WTC11 (cell line): ENCODE measurements around the gene CDKL5. TPM values are rescaled to one million over a fixed set of nuclear protein-coding genes. Genes with fewer than 3 reads are reported as not detected.

Source experiments
- ATAC-seq: fragments of 200-7000 bp; cut with Tn5 transposase; 2 replicates; pipeline ENCODE4 v1.10.0; 2021; ENCODE audit warnings: mild to moderate bottlenecking, moderate library complexity
- CTCF ChIA-PET: fragments of 300-600 bp; sonication (Branson Sonifier 250); formaldehyde crosslinking; loops from one replicate; lab custom pipeline; 2021; ENCODE audit warnings: antibody characterized with exemption; lab: Charles Lee
- POLR2A ChIA-PET: fragments of 350-600 bp; sonication (Branson Sonifier 250); formaldehyde crosslinking; loops from one replicate; lab custom pipeline; 2021; ENCODE audit warnings: antibody characterized with exemption; lab: Charles Lee
- DNase-seq: peaks from one replicate; pipeline ENCODE4 v3.0.0; 2021; ENCODE audit warnings: low spot score
- H3K27ac Mint-ChIP-seq: 2 replicates; pipeline ENCODE4 v1.8.0; 2021; ENCODE audit warnings: mixed read lengths
- H3K27me3 Mint-ChIP-seq: 2 replicates; pipeline ENCODE4 v1.8.0; 2021; ENCODE audit warnings: low read depth, mild to moderate bottlenecking, moderate library complexity, mixed read lengths
- H3K36me3 Mint-ChIP-seq: 2 replicates; pipeline ENCODE4 v1.8.0; 2021; ENCODE audit warnings: mixed read lengths
- H3K4me1 Mint-ChIP-seq: 2 replicates; pipeline ENCODE4 v1.8.0; 2022; ENCODE audit warnings: mixed read lengths
- H3K4me3 Mint-ChIP-seq: 2 replicates; pipeline ENCODE4 v1.8.0; 2021; ENCODE audit warnings: mild to moderate bottlenecking, moderate library complexity, mixed read lengths
- H3K9me3 Mint-ChIP-seq: 2 replicates; pipeline ENCODE4 v1.8.0; 2021; ENCODE audit warnings: mixed read lengths
- AR ChIP-seq: fragments of 250-450 bp; sonication (Bioruptor Pico); IDR thresholded peaks from 2 replicates; pipeline ENCODE4 v1.9.0; 2021; ENCODE audit warnings: mild to moderate bottlenecking
- ATF1 ChIP-seq: sonication (generic); formaldehyde crosslinking; IDR thresholded peaks from 2 replicates; pipeline ENCODE4 v1.8.1; 2023; ENCODE audit warnings: mild to moderate bottlenecking, moderate library complexity, missing genetic modification reagents
- ESRRA ChIP-seq: sonication (generic); formaldehyde crosslinking; IDR thresholded peaks from 2 replicates; pipeline ENCODE4 v1.8.1; 2022; ENCODE audit warnings: mild to moderate bottlenecking, missing genetic modification reagents, borderline replicate concordance
- FOXP1 ChIP-seq: sonication (generic); formaldehyde crosslinking; IDR thresholded peaks from 2 replicates; pipeline ENCODE4 v1.8.0; 2022; ENCODE audit warnings: missing genetic modification reagents, mild to moderate bottlenecking, moderate library complexity, borderline replicate concordance
- HMGXB4 ChIP-seq: sonication (generic); formaldehyde crosslinking; IDR thresholded peaks from 2 replicates; pipeline ENCODE4 v1.8.1; 2023; ENCODE audit warnings: mild to moderate bottlenecking, moderate library complexity, missing genetic modification reagents
- JAZF1 ChIP-seq: fragments of 250-450 bp; sonication (Bioruptor Pico); IDR thresholded peaks from 2 replicates; pipeline ENCODE4 v1.9.0; 2021; ENCODE audit warnings: moderate library complexity, mild to moderate bottlenecking, inconsistent platforms
- PREB ChIP-seq: sonication (generic); formaldehyde crosslinking; IDR thresholded peaks from 2 replicates; pipeline ENCODE4 v1.8.1; 2022; ENCODE audit warnings: mild to moderate bottlenecking, missing genetic modification reagents, moderate library complexity, borderline replicate concordance
- RORB ChIP-seq: fragments of 250-450 bp; sonication (Bioruptor Pico); IDR thresholded peaks from 2 replicates; pipeline ENCODE4 v1.9.0; 2021; ENCODE audit warnings: mild to moderate bottlenecking
- SOX15 ChIP-seq: fragments of 250-450 bp; sonication (Bioruptor Pico); IDR thresholded peaks from 2 replicates; pipeline ENCODE4 v1.9.0; 2021; ENCODE audit warnings: mild to moderate bottlenecking
- USF1 ChIP-seq: sonication (generic); formaldehyde crosslinking; IDR thresholded peaks from 2 replicates; pipeline ENCODE4 v1.8.0; 2022; ENCODE audit warnings: mild to moderate bottlenecking, missing genetic modification reagents
- ZNF416 ChIP-seq: fragments of 250-450 bp; sonication (Bioruptor Pico); IDR thresholded peaks from 2 replicates; pipeline ENCODE4 v1.9.0; 2021; ENCODE audit warnings: mild to moderate bottlenecking, inconsistent platforms
- ZNF423 ChIP-seq: fragments of 250-450 bp; sonication (Bioruptor Pico); IDR thresholded peaks from 2 replicates; pipeline ENCODE4 v2.1.2; 2022; ENCODE audit warnings: mild to moderate bottlenecking, moderate library complexity
- ZSCAN18 ChIP-seq: fragments of 250-450 bp; sonication (Bioruptor Pico); IDR thresholded peaks from 2 replicates; pipeline ENCODE4 v2.1.2; 2022; ENCODE audit warnings: mild to moderate bottlenecking, moderate library complexity
- total RNA-seq: library from RNA; stranded (reverse); gene quantifications from 3 replicates; pipeline ENCODE4 v1.2.3, GENCODE V29; 2021
- TF ChIP-seq, protein P1 (sequence below): sonication (generic); formaldehyde crosslinking; IDR thresholded peaks from 2 replicates; pipeline ENCODE4 v1.8.0; 2022; ENCODE audit warnings: missing genetic modification reagents
- TF ChIP-seq, protein P2 (sequence below): sonication (generic); formaldehyde crosslinking; IDR thresholded peaks from 2 replicates; pipeline ENCODE4 v1.8.1; 2023; ENCODE audit warnings: mild to moderate bottlenecking, missing genetic modification reagents, moderate library complexity
- TF ChIP-seq, protein P3 (sequence below): sonication (generic); formaldehyde crosslinking; IDR thresholded peaks from 2 replicates; pipeline ENCODE4 v1.8.0; 2022; ENCODE audit warnings: mild to moderate bottlenecking, missing genetic modification reagents

The CDKL5 gene
- total RNA-seq, 1 experiment from 2014 or later: 13.6 TPM

- TF ChIP-seq ESRRA (CRISPR knock-in tag) (no peak), ZSCAN18 (CRISPR knock-in tag) (no peak), RORB (CRISPR knock-in tag) (no peak), SOX15 (CRISPR knock-in tag) (no peak), ZNF416 (CRISPR knock-in tag) (no peak)
- TF ChIP-seq, protein P1, sequence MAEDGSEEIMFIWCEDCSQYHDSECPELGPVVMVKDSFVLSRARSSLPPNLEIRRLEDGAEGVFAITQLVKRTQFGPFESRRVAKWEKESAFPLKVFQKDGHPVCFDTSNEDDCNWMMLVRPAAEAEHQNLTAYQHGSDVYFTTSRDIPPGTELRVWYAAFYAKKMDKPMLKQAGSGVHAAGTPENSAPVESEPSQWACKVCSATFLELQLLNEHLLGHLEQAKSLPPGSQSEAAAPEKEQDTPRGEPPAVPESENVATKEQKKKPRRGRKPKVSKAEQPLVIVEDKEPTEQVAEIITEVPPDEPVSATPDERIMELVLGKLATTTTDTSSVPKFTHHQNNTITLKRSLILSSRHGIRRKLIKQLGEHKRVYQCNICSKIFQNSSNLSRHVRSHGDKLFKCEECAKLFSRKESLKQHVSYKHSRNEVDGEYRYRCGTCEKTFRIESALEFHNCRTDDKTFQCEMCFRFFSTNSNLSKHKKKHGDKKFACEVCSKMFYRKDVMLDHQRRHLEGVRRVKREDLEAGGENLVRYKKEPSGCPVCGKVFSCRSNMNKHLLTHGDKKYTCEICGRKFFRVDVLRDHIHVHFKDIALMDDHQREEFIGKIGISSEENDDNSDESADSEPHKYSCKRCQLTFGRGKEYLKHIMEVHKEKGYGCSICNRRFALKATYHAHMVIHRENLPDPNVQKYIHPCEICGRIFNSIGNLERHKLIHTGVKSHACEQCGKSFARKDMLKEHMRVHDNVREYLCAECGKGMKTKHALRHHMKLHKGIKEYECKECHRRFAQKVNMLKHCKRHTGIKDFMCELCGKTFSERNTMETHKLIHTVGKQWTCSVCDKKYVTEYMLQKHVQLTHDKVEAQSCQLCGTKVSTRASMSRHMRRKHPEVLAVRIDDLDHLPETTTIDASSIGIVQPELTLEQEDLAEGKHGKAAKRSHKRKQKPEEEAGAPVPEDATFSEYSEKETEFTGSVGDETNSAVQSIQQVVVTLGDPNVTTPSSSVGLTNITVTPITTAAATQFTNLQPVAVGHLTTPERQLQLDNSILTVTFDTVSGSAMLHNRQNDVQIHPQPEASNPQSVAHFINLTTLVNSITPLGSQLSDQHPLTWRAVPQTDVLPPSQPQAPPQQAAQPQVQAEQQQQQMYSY (CRISPR knock-in tag): no peak
- H3K36me3 Mint-ChIP-seq: no peaks in the 10 kb centered on the region
- H3K4me3 Mint-ChIP-seq: peak overlapping the region; percentile 47
These were observed 250.6 kb downstream of the CDKL5 start for GRCh38 chrX:18676050-18676449.

DNA sequence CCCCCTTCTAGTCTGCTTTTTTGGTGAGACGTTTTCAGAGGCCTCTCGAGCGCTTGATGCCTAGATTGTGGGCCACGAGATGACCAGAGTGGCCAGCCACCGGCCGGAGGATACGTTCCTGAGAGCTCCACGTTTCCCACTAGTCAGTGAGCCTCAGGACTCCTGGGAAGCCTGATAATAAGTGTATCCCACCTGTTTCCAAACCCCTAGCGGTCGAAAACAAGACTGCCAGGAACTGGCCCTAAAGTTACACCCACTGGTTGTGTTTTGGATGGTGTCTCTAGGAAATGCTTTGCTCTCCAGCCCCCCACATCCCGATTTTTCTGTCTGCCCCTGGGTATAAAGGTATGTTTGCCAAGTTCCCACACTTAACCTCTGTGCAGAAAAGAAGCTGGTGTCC lies 251.1 kb downstream of the CDKL5 start:
- H3K9me3 Mint-ChIP-seq: no peaks in the 10 kb centered on the region
- peak overlapping the region; percentile 47; the same call in 1 of the 2 replicates for H3K4me3 Mint-ChIP-seq
- DNase-seq: peak; percentile 39
- POLR2A ChIA-PET: interaction anchor here (1.4 kb wide), 1 partner anchor 252 kb away, joined by 3 read pairs; no protein-coding TSS in a partner anchor
- no peak overlapping the region for H3K27ac Mint-ChIP-seq
- peaks cover 11% of the 10 kb centered on the region for H3K4me1 Mint-ChIP-seq
- CTCF ChIA-PET: interaction anchor here (0.6 to 1.7 kb wide), 18 partner anchors 9 to 289 kb away, joined by 3 to 13 read pairs (median 3); partner anchors contain the start of gene CDKL5
- H3K27me3 Mint-ChIP-seq: no peaks in the 10 kb centered on the region
- ATAC-seq: peak; percentile 35
- H3K36me3 Mint-ChIP-seq: no peaks in the 10 kb centered on the region
- TF ChIP-seq PREB (no peak), ATF1 (no peak), ZSCAN18 (CRISPR knock-in tag) (no peak), USF1 (CRISPR knock-in tag) (no peak), HMGXB4 (CRISPR knock-in tag) (no peak), FOXP1 (no peak), JAZF1 (CRISPR knock-in tag) (no peak), AR (CRISPR knock-in tag) (no peak), ZNF423 (no peak)
- TF ChIP-seq, protein P2, sequence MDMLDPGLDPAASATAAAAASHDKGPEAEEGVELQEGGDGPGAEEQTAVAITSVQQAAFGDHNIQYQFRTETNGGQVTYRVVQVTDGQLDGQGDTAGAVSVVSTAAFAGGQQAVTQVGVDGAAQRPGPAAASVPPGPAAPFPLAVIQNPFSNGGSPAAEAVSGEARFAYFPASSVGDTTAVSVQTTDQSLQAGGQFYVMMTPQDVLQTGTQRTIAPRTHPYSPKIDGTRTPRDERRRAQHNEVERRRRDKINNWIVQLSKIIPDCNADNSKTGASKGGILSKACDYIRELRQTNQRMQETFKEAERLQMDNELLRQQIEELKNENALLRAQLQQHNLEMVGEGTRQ (CRISPR knock-in tag): no peak
- TF ChIP-seq, protein P3, sequence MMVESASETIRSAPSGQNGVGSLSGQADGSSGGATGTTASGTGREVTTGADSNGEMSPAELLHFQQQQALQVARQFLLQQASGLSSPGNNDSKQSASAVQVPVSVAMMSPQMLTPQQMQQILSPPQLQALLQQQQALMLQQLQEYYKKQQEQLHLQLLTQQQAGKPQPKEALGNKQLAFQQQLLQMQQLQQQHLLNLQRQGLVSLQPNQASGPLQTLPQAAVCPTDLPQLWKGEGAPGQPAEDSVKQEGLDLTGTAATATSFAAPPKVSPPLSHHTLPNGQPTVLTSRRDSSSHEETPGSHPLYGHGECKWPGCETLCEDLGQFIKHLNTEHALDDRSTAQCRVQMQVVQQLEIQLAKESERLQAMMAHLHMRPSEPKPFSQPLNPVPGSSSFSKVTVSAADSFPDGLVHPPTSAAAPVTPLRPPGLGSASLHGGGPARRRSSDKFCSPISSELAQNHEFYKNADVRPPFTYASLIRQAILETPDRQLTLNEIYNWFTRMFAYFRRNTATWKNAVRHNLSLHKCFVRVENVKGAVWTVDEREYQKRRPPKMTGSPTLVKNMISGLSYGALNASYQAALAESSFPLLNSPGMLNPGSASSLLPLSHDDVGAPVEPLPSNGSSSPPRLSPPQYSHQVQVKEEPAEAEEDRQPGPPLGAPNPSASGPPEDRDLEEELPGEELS (CRISPR knock-in tag): no peak

More at GRCh38 chrX:18676050-18676449, 250.6 kb downstream of the CDKL5 start:
- ChIA-PET POLR2A (interaction anchor here (1.4 kb wide), 1 partner anchor 251 kb away, joined by 3 read pairs; no protein-coding TSS in a partner anchor), CTCF (interaction anchor here (0.6 to 1.7 kb wide), 18 partner anchors 9 to 289 kb away, joined by 3 to 13 read pairs (median 3); partner anchors contain the start of gene CDKL5)
- ATAC-seq (no peak), DNase-seq (no peak)
- peaks cover 11% of the 10 kb centered on the region for H3K4me1 Mint-ChIP-seq
- no peak overlapping the region for H3K27ac Mint-ChIP-seq
- H3K27me3 Mint-ChIP-seq: no peaks in the 10 kb centered on the region
- H3K9me3 Mint-ChIP-seq: no peaks in the 10 kb centered on the region
